Hepatic stellate cell (primary cell): ENCODE measurements around the gene SMIM11.
A peak's percentile ranks its signal among the peaks of the same experiment; 100 is the strongest.
"Not testable (repeated sequence)": the region's sequence is repeated elsewhere in the genome, so short reads cannot be mapped to it uniquely, and the experiment has no call there.

Source experiments
- DNase-seq: peaks from one replicate; pipeline ENCODE4 v3.0.0; 2011; ENCODE audit warnings: low spot score

Gene SMIM11

GRCh38 chr21:34355570-34355969 lies 19.7 kb upstream of the SMIM11 start:
- no peak for DNase-seq

DNA sequence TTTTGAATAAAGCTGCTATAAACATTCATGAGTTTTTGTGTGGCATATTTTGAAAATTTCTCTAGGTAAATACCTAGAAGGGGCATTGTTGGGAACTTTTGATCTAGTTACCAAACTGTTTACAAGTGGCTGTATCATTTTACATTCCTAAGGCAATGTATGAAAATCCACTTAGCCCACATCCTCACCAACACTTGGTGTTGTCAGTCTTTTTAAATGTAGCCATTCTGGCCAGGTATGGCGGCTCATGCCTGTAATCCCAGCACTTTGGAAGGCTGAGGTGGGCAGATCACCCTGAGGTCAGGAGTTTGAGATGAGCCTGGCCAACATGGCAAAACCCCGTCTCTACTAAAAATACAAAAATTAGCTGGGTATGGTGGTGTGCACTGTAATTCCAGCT lies 17.4 kb upstream of the SMIM11 start:
- DNase-seq = no peak

DNA sequence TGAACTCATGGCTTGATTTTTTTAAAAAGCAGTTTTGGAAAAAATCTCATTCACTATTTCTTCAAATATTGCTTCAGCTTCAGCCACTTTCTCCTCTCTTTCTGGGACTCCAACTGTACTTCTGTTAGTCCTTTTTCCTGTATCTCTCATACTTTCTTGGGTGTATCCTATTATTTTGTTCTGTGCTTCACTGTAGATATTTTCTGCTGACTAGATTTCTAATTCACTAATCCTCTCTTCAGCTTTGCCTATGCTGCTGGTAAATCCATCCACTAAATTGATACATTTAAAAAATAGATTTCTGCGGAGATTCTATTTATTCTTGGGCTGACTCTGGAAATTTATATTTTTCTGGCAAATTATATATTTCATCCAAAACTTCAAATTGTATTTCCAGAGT lies 16.4 kb upstream of the SMIM11 start:
- DNase-seq = no peak

DNA sequence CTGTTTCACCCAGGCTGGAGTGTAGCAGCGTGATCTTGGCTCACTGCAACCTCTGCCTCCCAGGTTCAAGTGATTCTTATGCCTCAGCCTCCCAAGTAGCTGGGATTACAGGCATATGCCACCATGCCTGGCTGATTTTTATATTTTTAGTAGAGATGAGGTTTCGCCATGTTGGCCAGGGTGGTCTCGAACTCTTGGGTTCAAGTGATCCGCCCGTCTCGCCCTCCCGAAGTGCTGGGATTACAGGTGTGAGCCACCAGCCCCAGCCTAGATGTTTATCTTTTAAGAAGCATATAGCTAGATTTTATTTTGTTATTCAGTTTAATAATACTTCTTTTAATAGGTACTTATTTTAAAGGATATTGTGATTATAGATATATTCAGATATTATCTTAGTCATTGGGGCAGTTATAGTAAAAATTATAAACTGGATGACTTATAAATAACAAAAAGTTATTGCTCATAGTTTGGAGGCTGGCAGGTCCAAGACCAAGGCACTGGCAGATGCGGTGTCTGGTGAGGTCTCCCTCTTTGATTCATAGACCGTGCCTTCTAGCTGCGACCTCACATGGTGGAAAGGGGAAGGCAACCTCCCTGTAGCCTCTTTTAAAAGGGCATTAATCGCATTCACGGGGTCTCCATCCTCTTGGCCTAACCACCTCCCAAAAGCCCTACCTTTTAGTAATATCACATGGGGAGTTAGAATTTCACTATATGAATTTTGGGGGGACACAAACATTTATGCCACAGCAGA lies 14.6 kb upstream of the SMIM11 start:
- no peak for DNase-seq

DNA sequence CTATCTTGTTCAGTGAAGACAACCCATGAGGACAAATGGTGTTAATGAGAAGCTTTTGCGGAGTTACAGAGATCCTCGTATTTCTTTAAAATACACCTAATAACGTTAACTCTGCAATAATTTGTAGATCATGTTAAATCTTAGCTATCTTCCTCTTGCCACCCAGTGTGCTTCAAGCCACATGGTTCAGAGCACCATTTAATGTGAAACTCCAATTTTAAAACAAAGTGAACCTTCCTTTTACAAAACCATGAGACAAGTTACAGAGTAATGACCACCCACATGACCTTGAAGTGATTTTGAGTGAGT lies 13.2 kb upstream of the SMIM11 start:
- no peak for DNase-seq

DNA sequence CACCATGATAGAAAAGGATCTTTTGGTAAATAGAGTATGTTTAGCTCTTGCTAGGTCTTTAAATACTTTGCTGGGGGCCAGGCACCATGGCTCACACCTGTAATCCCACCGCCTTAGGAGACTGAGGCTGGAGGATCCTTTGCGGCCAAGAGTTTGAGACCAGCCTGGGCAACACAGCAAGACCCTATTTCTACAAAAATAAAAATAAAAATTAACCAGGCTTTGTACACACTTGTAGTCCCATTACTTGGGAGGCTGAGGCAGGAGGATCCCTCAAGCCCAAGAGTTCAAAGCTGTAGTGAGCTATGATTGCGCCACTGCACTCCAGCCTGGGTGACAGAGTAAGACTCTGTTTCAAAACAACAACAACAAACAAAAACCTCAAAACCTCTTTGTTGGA lies 12.6 kb upstream of the SMIM11 start:
- no peak for DNase-seq

GRCh38 chr21:34363733-34364132 lies 11.6 kb upstream of the SMIM11 start, which contains the start of gene KCNE2:
KCNE2 (plus strand) TSS chr21:34364006; CDS start chr21:34370479, 6,473 bp downstream.
- DNase-seq = no peak

GRCh38 chr21:34364921-34365320 lies 10.4 kb upstream of the SMIM11 start:
- no peak for DNase-seq

- DNase-seq = no peak
These were observed 9.5 kb upstream of the SMIM11 start for GRCh38 chr21:34365809-34366208.

- DNase-seq = peak; percentile 36
These were observed 7.9 kb upstream of the SMIM11 start for GRCh38 chr21:34367320-34367935.

DNA sequence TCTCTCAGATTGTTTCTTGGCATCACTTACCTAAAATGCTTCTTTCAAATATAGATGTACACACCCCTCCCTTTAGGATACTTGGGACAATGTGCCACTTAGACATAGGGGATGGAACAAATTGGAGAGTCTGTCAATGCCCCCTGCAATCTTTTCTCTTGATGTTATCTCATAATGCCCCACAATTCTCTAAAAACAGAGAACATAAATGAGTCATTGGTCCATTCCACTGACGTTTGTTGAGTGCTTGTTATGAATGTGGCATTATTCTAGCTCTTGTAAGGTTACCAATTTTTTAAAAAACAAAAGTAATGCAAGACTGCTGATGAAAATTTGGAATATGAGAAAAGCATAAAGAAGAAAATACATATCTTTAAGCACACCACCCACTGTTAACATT lies 5.6 kb upstream of the SMIM11 start:
- no peak for DNase-seq

- DNase-seq = no peak
These were observed 3.0 kb upstream of the SMIM11 start for GRCh38 chr21:34372321-34372720.

GRCh38 chr21:34374462-34374861 lies 845 bp upstream of the SMIM11 start:
- not testable (repeated sequence) for DNase-seq

- not testable (repeated sequence) for DNase-seq
These were observed 289 bp downstream of the SMIM11 start for GRCh38 chr21:34375619-34375972.

DNA sequence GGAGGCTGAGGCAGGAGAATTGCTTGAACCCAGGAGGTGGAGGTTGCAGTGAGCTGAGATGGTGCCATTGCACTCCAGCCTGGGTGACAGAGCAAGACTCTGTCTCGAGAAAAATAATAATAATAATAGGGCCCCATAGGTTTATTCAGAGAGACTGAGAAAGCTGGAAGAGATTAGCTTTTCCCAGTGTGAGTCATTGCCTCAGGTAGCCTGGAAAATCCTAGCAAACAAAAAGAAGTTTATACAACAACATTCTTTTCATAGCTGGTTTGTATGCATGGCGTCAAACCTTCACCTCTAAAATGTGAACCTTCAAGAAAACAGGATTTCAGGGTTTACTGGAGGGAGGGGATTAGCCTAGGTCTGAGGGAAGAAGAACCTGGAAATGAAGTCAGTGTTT lies 7.8 kb downstream of the SMIM11 start:
- not testable (repeated sequence) for DNase-seq

DNA sequence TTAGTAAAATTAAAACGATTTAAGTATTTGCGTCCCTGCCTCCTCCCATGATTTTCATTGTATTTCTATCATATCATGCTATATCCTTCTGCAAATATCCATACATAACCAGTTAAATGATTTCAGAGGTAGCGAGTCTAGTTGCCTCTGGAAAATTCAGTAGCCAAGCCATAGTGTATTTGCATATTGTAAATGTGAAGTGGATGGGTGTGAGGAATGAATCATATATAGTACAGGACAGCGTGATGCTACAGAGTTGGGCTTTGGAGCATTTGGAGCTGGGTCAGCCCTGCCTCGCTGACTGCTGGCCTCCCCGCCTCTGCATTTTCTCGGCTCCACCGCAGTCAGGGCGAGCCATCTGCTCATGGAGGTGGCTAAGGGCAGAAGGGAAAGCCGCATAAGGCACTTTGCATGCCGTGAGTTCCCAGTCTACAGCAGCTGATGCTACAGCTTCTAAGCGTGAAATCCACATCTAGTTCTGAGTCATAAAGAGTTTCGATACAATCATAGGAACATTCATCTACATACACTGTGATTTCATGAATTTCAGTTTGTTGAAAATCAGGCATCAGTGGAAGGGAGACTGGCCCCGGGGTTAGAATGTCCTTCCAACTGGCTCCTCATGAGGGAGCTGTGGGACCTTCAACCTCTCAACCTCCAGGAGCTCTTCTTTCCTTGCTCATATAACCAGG lies 8.6 kb downstream of the SMIM11 start:
- DNase-seq = not testable (repeated sequence)

GRCh38 chr21:34400522-34400921 lies 25.2 kb downstream of the SMIM11 start:
- not testable (repeated sequence) for DNase-seq

GRCh38 chr21:34404742-34405141 lies 29.4 kb downstream of the SMIM11 start:
- DNase-seq = not testable (repeated sequence)

GRCh38 chr21:34405686-34406085 lies 30.4 kb downstream of the SMIM11 start:
- DNase-seq = not testable (repeated sequence)

GRCh38 chr21:34406102-34406501 lies 30.8 kb downstream of the SMIM11 start:
- not testable (repeated sequence) for DNase-seq

- not testable (repeated sequence) for DNase-seq
These were observed 31.4 kb downstream of the SMIM11 start for GRCh38 chr21:34406676-34407075.

DNA sequence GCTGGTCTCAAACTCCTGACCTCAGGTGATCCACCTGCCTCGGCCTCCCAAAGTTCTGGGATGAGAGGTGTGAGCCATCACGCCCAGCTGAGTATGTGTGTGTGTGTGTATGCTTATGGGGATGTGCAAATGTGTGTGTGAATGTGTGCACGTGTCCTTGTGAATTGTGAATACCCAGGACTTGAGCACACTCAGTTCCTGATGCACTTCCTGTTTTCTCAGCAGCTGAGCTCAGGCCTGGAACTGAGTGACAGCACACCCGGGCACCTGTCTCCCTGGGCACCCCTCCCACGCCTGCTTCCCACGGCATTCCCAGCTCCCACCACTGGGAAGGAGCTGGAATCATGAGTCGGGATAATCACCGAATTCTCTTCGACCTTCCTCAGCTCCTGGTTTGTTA lies 32.0 kb downstream of the SMIM11 start:
- not testable (repeated sequence) for DNase-seq

GRCh38 chr21:34417448-34418077 lies 42.3 kb downstream of the SMIM11 start:
- DNase-seq = not testable (repeated sequence)
